NCI-H2171 (cell line): ENCODE data around the gene FAM13B.
"Not testable (repeated sequence)": the region's sequence is repeated elsewhere in the genome, so short reads cannot be mapped to it uniquely, and the experiment has no call there.

ENCODE experiments used
- DNase-seq: peaks from one replicate; lab custom pipeline; 2025; lab: John Stamatoyannopoulos, UW

The FAM13B gene

DNA sequence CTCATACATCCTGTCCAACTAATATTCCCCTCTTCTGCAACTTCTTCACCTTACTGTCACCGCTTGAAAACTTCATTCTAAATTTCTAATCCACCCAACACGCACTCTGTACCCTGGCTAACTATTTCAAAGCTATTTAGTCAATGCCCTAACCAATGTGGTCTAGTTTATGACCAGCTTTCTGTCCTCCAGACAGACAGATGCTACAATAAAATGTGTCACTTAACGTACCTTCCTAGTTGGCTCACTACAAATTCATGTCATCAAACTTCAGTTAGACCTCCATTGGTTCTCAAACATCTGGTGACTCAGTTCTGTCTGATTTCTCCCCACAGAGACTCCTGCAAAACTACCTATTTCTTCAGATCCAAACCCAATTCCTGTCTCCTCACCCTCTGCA is 57.7 kb downstream of the FAM13B start:
- no peak for DNase-seq

DNA sequence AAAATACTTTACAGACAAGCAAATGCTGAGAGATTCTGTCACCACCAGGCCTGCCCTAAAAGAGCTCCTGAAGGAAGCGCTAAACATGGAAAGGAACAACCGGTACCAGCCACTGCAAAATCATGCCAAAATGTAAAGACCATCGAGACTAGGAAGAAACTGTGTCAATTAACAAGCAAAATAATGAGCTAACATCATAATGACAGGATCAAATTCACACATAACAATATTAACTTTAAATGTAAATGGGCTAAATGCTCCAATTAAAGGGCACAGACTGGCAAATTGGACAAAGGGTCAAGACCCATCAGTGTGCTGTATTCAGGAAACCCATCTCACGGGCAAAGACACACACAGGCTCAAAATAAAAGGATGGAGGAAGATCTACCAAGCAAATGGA is 62.5 kb downstream of the FAM13B start:
- not testable (repeated sequence) for DNase-seq

DNA sequence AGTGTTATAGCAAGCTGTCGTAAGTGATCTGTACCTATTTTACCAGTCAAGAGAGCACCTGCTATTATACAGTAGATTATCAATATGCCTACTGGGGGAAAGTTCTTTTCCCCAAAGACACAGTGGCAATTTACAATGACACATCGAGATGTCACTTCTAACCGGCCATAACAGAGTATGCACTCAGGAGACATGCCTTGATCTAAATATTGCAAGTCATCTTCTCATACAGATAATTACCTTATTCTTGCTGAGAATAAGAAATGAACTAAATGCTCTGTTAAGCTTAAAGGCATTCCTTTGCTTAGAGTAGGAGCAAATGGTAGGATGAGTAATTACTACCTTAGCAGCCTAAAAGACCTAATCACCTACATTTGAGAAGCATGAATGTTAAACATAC is 72.1 kb downstream of the FAM13B start:
- DNase-seq, result no peak

GRCh38 chr5:137960141-137960540 is 72.7 kb downstream of the FAM13B start:
- DNase-seq, result no peak

GRCh38 chr5:137959488-137959887 is 73.4 kb downstream of the FAM13B start:
- no peak for DNase-seq

GRCh38 chr5:137957948-137958347 is 74.9 kb downstream of the FAM13B start:
- DNase-seq, result no peak

GRCh38 chr5:137954131-137954879 is 78.6 kb downstream of the FAM13B start:
- DNase-seq, result no peak

GRCh38 chr5:137945825-137946224 is 87.1 kb downstream of the FAM13B start:
- DNase-seq, result no peak

- DNase-seq, result not testable (repeated sequence)
These were observed 88.6 kb downstream of the FAM13B start for GRCh38 chr5:137944280-137944679.

DNA sequence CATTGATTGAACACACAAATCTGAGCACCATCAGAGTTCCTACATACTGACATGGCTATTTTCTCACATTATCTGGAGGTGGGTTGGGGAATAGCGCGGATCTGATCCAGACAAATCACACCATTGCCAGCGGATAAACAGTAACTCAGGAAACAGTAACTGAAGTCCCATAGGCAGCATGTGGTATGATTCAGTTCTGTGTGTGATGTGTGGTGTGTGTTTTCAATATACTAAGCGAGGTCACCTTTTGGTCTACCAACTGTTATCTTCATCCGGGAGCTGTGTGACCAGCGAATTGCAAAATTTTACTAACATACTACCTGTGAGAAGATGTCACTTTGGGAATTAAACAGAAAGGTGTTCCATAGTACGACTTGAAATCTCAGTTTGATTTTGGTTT is 93.5 kb downstream of the FAM13B start:
- DNase-seq, result no peak

DNA sequence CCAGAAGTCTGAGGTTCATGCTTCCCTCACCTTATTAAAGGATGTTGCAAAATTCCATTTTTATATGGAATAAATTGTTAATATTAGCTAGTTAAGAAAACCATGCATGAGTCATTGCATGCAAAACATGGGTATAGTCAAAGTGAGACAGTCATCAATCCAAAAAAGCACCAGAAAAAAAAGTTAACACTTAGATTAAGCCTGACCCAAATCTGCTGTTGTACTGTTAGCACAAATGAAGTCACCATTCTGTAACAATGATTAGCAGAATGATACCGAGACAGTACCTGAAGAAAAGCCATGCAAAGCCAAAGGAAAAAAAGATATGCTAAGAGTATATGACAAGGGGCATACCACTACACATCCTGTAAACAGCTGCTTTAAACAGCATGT is 94.1 kb downstream of the FAM13B start:
- DNase-seq, result no peak

- DNase-seq, result no peak
These were observed 94.7 kb downstream of the FAM13B start for GRCh38 chr5:137937994-137938750.

DNA sequence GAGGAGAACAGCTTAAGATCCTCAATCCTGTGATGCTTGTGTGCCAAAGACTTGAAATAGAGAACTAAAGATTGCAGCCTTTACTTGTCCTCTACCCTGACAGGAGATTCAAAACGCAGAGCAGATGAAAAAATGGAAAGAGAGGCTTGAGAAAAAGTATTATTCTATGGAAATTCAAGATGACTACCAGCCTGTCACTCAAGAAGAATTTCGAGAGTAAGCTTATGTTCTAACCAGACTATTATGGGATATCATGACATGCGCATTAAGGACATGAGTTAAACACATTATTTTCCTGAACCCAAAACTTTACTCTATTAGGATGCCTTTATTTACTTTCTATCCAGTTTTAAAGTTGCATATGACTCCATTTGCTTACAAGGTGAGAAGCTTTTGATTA is 97.2 kb downstream of the FAM13B start:
- DNase-seq, result no peak

DNA sequence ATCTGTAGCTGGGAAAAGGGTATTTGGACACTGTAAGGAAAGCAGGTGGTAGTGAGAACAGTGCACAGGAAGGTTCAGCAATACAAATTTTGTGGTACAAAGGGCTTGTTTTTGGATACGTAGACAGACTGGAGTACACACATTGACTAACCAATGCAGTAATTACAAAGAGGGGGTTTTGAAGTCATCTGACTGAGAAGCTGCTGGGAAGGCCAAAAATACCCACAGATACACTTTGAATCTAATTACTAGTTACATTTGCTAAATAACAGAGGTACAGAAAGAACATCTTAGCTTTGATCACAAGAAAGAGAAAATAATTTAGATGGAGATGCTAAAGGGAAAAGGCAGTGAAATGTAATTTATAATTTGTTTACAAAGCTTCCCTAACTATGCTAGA is 97.7 kb downstream of the FAM13B start:
- no peak for DNase-seq

DNA sequence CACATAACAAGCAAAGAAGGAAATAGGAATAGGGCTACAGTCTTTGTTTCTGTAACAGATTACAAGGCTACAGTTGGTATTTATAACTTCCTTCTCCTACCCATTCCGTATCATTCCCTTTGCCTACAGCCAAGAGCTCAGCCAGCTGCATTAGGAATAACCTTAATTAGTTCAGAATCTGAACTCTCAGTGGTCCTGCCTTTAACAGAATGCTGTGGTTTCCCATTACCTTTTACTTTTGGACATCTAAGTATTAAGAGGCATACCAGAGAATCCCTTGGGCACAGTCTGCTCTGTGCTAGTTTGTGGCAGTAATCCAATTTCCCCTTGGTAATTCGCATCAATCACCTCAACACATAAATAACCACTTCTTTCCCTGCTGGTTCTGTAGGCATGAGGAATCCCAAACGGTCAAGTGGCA is 99.4 kb downstream of the FAM13B start:
- DNase-seq, result peak; percentile 2

DNA sequence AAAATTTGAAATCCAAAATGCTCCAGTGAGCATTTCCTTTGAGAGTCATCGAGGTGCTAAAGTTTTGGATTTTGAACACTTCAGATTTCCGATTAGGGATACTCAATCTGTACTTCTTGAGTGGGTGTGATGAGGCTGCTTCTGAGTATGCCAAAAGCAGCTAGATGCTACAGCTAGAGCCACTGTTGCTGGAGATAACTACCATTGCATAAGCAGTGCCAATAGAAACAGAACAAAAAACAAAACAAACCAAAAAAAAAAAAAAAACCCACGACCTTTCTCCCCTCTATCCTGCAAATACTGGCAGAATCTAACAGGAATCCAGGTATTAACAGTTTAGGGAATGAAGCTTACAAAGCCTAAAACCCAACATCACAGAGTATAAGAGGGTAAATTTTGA is 100.1 kb downstream of the FAM13B start:
- no peak for DNase-seq

GRCh38 chr5:137923856-137924255 is 109.0 kb downstream of the FAM13B start:
- no peak for DNase-seq

- no peak for DNase-seq
These were observed 110.9 kb downstream of the FAM13B start for GRCh38 chr5:137921931-137922330.

GRCh38 chr5:137916923-137917322 is 116.0 kb downstream of the FAM13B start:
- DNase-seq, result no peak

DNA sequence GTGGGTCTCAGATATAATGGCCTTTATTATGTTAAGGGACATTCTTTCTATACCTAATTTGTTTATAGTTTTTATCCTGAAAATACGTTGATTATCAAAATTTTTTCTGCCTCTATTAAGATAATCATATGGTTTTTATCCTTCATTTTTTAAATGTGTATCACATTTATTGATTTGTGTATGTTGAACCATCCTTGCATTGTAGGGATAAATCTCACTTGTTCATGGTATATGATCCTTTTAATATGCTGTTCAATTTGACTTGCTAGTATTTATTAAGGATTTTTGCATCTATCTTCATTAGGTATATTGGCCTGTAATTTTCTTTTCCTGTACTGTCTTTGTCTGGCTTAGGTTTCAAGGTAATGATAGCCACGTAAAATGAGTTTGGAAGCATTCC is 118.1 kb downstream of the FAM13B start:
- DNase-seq, result no peak

DNA sequence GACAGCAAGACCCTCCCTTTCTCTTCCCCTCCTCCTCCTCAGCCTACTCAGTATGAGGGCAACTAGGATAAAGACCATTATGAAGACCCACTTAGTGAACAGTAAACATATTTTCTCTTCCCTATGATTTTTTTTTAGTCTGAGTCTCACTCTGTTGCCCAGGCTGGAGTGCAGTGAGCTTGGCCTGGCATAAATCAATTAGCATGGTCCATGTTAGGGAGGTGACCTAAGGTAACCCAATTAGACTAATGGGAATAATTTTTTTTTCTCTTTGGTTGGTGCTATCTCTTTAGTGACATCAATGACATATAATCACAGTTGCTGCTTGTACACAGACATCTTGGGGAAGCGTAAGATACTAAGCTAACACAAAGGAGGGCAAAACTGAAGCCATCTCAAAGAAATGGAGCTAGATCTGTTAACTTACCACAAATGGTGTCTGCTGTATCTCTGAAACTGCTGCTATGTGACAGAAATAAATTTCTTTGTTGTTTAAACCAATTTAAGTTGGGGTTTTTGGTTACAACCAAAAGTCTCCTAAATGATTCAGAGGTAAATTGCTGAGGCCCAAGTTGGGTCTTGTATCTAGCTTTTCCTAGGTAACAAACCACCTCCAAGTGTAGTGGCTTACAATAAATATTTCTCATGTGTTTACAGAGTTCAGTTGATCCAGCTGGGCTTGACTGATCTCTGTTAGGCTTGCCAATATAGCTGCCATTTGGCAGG is 130.3 kb downstream of the FAM13B start:
- no peak for DNase-seq

GRCh38 chr5:137901011-137901817 is 131.7 kb downstream of the FAM13B start:
- no peak for DNase-seq
